Measurements from ENCODE around the gene PPP1R1C. TPM values are rescaled to one million over a fixed set of nuclear protein-coding genes. Genes with fewer than 3 reads are reported as not detected.

PPP1R1C gene
- total RNA-seq, 1 experiment from 2014 or later: 1.3 TPM

- H3K4me3 ChIP-seq (ENCODE audit: insufficient read depth, low read depth, low read length): no peak overlapping the region
- no peak for DNase-seq
- no peaks in the 10 kb centered on the region for H3K36me3 ChIP-seq (replicated peaks; ENCODE audit: control insufficient read depth, insufficient read depth, low read length)
- H3K27me3 ChIP-seq (ENCODE audit: control insufficient read depth, insufficient read depth, low read length): no peaks in the 10 kb centered on the region
Measured at GRCh38 chr2:182115258-182115657, 129.6 kb downstream of the PPP1R1C start.

GRCh38 chr2:182116774-182117173 is 131.1 kb downstream of the PPP1R1C start:
- no peak for DNase-seq
- no peaks in the 10 kb centered on the region for H3K36me3 ChIP-seq (replicated peaks; ENCODE audit: control insufficient read depth, insufficient read depth, low read length)
- no peak overlapping the region for H3K4me3 ChIP-seq (ENCODE audit: insufficient read depth, low read depth, low read length)
- H3K27me3 ChIP-seq (ENCODE audit: control insufficient read depth, insufficient read depth, low read length): no peaks in the 10 kb centered on the region

DNA sequence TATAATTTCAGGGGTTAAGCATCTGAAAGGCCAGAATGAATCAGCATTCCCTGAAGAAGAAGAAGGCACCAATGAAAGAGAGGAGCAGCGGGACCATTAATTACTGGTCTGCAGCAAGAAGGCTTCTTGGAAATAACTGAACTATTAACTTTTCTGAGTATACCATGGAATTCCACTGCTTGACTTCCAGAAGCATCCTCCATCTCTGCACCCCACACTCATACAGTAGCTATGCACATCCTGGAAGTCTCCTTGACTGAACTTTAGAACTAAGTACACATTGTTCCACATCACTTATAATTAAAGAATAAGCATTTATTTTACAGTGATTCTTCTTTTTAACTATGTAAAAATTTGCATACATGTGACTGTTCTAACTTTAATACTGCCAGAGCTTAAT is 131.5 kb downstream of the PPP1R1C start:
- Histone ChIP-seq H3K27me3 (ENCODE audit: control insufficient read depth, insufficient read depth, low read length) (no peaks in the 10 kb centered on the region), H3K36me3 (replicated peaks; ENCODE audit: control insufficient read depth, insufficient read depth, low read length) (no peaks in the 10 kb centered on the region), H3K4me3 (ENCODE audit: insufficient read depth, low read depth, low read length) (no peak overlapping the region)
- no peak for DNase-seq

GRCh38 chr2:182128821-182129707 is 143.4 kb downstream of the PPP1R1C start:
- no peak overlapping the region for H3K4me3 ChIP-seq (ENCODE audit: insufficient read depth, low read depth, low read length)
- H3K27me3 ChIP-seq (ENCODE audit: control insufficient read depth, insufficient read depth, low read length): no peaks in the 10 kb centered on the region
- H3K36me3 ChIP-seq (replicated peaks; ENCODE audit: control insufficient read depth, insufficient read depth, low read length): no peaks in the 10 kb centered on the region
- no peak for DNase-seq

- Histone ChIP-seq H3K27me3 (ENCODE audit: control insufficient read depth, insufficient read depth, low read length) (no peaks in the 10 kb centered on the region), H3K4me3 (ENCODE audit: insufficient read depth, low read depth, low read length) (no peak overlapping the region), H3K36me3 (replicated peaks; ENCODE audit: control insufficient read depth, insufficient read depth, low read length) (no peaks in the 10 kb centered on the region)
- DNase-seq: no peak
Measured at GRCh38 chr2:182132605-182133004, 147.0 kb downstream of the PPP1R1C start.

DNA sequence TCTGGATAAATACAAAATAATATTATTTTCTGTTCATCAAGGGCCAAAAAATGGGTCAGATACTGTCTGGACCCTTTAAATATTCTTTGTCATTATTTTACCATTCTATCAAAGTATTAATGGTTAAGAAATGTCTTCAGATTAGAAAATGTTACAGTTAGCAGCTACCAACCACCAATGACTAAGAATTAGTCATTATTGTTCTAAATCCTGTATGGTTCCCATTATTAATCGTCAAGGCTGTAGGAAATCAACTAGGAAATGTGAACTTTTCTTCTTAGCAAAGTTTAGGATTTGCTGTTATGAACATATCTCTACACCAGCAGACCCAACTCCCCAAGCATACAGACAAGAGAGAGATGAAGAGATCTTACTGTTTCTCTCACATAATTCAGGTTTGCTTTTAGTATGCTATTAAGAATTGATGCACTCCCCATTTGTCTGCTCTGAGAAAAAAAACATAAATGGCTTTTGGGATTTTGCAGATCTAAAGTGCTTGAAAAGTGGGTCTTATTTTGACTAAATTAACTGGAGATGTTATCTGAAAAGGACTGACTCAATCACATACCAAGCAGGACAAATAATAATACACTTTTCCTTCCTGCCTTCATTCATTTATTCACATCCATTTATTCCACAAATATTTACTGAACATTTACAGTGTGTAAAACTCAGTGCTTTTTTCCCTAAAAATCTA is 147.7 kb downstream of the PPP1R1C start:
- DNase-seq: no peak
- Histone ChIP-seq H3K27me3 (ENCODE audit: control insufficient read depth, insufficient read depth, low read length) (no peaks in the 10 kb centered on the region), H3K4me3 (ENCODE audit: insufficient read depth, low read depth, low read length) (no peak overlapping the region), H3K36me3 (replicated peaks; ENCODE audit: control insufficient read depth, insufficient read depth, low read length) (no peaks in the 10 kb centered on the region)

DNA sequence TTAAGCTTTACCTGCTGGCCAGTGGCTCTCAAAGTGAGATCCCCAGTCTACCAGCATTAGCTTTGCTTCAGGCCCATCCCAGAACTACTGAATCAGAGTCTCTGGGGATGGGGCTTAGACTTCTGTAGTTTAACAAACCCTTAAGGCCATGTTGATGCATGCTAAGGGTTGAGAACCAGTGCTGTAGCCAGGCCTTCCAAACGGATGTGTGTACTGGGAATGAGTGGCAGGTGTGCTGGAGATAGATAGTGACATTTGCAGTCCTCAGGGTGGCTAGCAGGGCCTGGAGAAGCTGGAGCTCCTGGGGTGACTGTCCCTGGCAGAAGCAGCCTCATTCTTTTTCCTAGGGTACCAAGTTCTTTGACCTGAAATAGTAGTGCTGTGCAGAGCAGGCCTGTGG is 148.5 kb downstream of the PPP1R1C start:
- Histone ChIP-seq H3K4me3 (ENCODE audit: insufficient read depth, low read depth, low read length) (no peak overlapping the region), H3K36me3 (replicated peaks; ENCODE audit: control insufficient read depth, insufficient read depth, low read length) (no peaks in the 10 kb centered on the region), H3K27me3 (ENCODE audit: control insufficient read depth, insufficient read depth, low read length) (no peaks in the 10 kb centered on the region)
- DNase-seq: no peak

GRCh38 chr2:182142062-182142461 is 156.4 kb downstream of the PPP1R1C start:
- DNase-seq: no peak
- no peaks in the 10 kb centered on the region for H3K27me3 ChIP-seq (ENCODE audit: control insufficient read depth, insufficient read depth, low read length)
- H3K4me3 ChIP-seq (ENCODE audit: insufficient read depth, low read depth, low read length): no peak overlapping the region
- no peaks in the 10 kb centered on the region for H3K36me3 ChIP-seq (replicated peaks; ENCODE audit: control insufficient read depth, insufficient read depth, low read length)

DNA sequence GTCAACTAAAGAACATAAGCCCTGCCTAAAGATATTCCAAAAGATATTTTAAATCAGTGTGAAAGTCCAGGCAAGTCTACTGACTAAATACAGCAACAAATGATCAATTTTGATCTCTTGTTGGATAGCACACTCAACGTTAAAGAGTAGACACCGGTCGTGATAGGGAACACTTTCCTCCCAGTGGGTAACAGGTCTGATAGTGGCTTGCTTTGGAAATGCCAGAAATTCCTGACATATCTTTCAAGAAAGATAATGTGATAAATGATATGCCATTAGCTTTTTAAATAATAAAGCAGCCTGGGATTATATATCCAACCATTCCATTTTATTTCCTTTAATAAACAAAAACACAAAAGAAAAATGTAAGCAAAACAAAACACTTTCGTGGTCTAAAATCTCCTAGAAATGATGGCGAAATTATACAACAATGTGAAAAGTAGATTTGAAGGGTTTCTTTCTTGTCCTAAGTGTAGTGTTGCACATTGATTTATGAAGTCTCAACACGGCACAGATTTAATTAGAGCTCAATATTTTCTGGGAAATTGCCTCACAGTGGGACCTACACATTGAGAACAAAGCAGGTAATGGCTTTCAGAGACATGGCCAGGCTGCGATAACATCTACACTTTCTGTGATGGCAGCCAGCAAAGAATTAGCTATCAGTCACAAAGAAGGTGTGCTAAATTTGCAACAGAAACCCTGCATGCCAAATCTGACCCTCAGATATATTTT is 158.6 kb downstream of the PPP1R1C start:
- Histone ChIP-seq H3K4me3 (ENCODE audit: insufficient read depth, low read depth, low read length) (no peak overlapping the region), H3K36me3 (replicated peaks; ENCODE audit: control insufficient read depth, insufficient read depth, low read length) (no peaks in the 10 kb centered on the region), H3K27me3 (ENCODE audit: control insufficient read depth, insufficient read depth, low read length) (no peaks in the 10 kb centered on the region)
- DNase-seq: no peak

DNA sequence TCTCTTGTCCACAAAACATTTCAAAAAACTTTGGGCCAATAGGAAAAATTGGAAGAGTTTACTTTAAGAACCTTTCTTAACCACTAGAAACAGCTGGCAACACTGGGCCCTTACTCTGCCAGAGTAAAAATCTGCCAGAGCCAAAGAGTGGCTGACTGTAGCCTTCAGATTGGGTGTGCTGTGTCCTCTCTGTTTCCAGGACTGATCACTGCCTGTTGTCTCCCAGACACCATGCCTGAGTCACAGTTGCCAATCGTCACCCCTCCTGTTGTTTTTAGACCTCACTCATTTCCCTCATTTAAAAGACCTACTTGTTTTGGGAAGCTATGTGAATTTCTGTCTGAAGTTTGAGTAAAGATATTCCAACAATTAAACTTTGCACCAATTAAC is 159.1 kb downstream of the PPP1R1C start:
- Histone ChIP-seq H3K4me3 (ENCODE audit: insufficient read depth, low read depth, low read length) (no peak overlapping the region), H3K27me3 (ENCODE audit: control insufficient read depth, insufficient read depth, low read length) (no peaks in the 10 kb centered on the region), H3K36me3 (replicated peaks; ENCODE audit: control insufficient read depth, insufficient read depth, low read length) (no peaks in the 10 kb centered on the region)
- DNase-seq: no peak

- H3K27me3 ChIP-seq (ENCODE audit: control insufficient read depth, insufficient read depth, low read length): no peaks in the 10 kb centered on the region
- H3K4me3 ChIP-seq (ENCODE audit: insufficient read depth, low read depth, low read length): no peak overlapping the region
- no peak for DNase-seq
- no peaks in the 10 kb centered on the region for H3K36me3 ChIP-seq (replicated peaks; ENCODE audit: control insufficient read depth, insufficient read depth, low read length)
Measured at GRCh38 chr2:182148344-182148743, 162.7 kb downstream of the PPP1R1C start.

- no peak for DNase-seq
- no peak overlapping the region for H3K4me3 ChIP-seq (ENCODE audit: insufficient read depth, low read depth, low read length)
- no peaks in the 10 kb centered on the region for H3K27me3 ChIP-seq (ENCODE audit: control insufficient read depth, insufficient read depth, low read length)
- H3K36me3 ChIP-seq (replicated peaks; ENCODE audit: control insufficient read depth, insufficient read depth, low read length): no peaks in the 10 kb centered on the region
Measured at GRCh38 chr2:182163878-182164277, 178.2 kb downstream of the PPP1R1C start.

DNA sequence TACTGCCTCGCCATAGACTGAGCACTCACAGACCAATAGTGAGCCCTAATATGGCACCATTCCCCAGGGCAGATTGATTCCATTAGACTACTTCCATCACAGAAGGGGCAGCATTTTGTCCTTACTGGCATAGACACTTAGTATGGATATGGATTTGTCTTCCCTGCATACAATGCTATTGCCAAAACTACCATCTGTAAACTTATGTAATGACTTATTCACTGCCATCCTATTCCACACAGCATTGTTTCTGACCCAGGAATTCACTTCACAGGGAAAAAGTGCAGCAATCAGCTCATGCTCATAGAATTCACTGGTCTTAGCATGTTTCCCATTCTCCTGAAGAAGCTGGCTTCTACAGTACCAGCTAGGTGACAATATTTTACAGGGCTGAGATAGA is 179.0 kb downstream of the PPP1R1C start:
- no peaks in the 10 kb centered on the region for H3K36me3 ChIP-seq (replicated peaks; ENCODE audit: control insufficient read depth, insufficient read depth, low read length)
- H3K27me3 ChIP-seq (ENCODE audit: control insufficient read depth, insufficient read depth, low read length): no peaks in the 10 kb centered on the region
- no peak for DNase-seq
- no peak overlapping the region for H3K4me3 ChIP-seq (ENCODE audit: insufficient read depth, low read depth, low read length)

GRCh38 chr2:182165202-182165601 is 179.5 kb downstream of the PPP1R1C start:
- H3K27me3 ChIP-seq (ENCODE audit: control insufficient read depth, insufficient read depth, low read length): no peaks in the 10 kb centered on the region
- H3K4me3 ChIP-seq (ENCODE audit: insufficient read depth, low read depth, low read length): no peak overlapping the region
- DNase-seq: no peak
- no peaks in the 10 kb centered on the region for H3K36me3 ChIP-seq (replicated peaks; ENCODE audit: control insufficient read depth, insufficient read depth, low read length)

- no peaks in the 10 kb centered on the region for H3K27me3 ChIP-seq (ENCODE audit: control insufficient read depth, insufficient read depth, low read length)
- no peak for DNase-seq
- H3K4me3 ChIP-seq (ENCODE audit: insufficient read depth, low read depth, low read length): no peak overlapping the region
- H3K36me3 ChIP-seq (replicated peaks; ENCODE audit: control insufficient read depth, insufficient read depth, low read length): no peaks in the 10 kb centered on the region
Measured at GRCh38 chr2:182166406-182166805, 180.8 kb downstream of the PPP1R1C start.
